A673 (cell line): ENCODE measurements around the gene IRAK4. TPM values are rescaled to one million over a fixed set of nuclear protein-coding genes. Genes with fewer than 3 reads are reported as not detected.

ENCODE experiments used
- BruUV-seq: library from RNA; stranded (reverse); fragments of 400-500 nt; replicated peaks from 2 replicates; lab custom pipeline; 2021; lab: Mats Ljungman, UMichigan
- CTCF ChIA-PET: fragments of 300-600 bp; sonication (Branson Sonifier 250); formaldehyde crosslinking; loops from one replicate; lab custom pipeline; 2022; ENCODE audit warnings: antibody characterized with exemption; lab: Charles Lee
- POLR2A ChIA-PET: fragments of 300-600 bp; sonication (Branson Sonifier 250); formaldehyde crosslinking; loops from one replicate; lab custom pipeline; 2022; ENCODE audit warnings: antibody characterized with exemption; ENCODE audit not compliant: low non-redundant PET; lab: Charles Lee
- DNase-seq: peaks from one replicate; pipeline ENCODE4 v3.0.0-alpha.2; 2015; ENCODE audit warnings: low spot score
- H3K27ac ChIP-seq: fragments of 200-600 bp; sonication (generic); 2 replicates; pipeline ENCODE4 v1.5.1; 2016; ENCODE audit warnings: mixed run types, low read depth, mild to moderate bottlenecking, mixed read lengths, antibody characterized with exemption, low read length; ENCODE audit not compliant: poor library complexity, severe bottlenecking
- H3K27me3 ChIP-seq: fragments of 200-600 bp; sonication (generic); replicated peaks from 2 replicates; pipeline ENCODE4 v1.6.1; 2017; ENCODE audit warnings: mixed run types, low read depth, mild to moderate bottlenecking, mixed read lengths, antibody characterized with exemption, low read length; ENCODE audit not compliant: insufficient read depth, poor library complexity
- H3K36me3 ChIP-seq: fragments of 200-600 bp; sonication (generic); 2 replicates; pipeline ENCODE4 v1.6.1; 2016; ENCODE audit warnings: mixed run types, mild to moderate bottlenecking, mixed read lengths, antibody characterized with exemption, low read length; ENCODE audit not compliant: insufficient read depth, poor library complexity, severe bottlenecking
- H3K4me1 ChIP-seq: fragments of 200-600 bp; sonication (generic); 2 replicates; pipeline ENCODE4 v1.6.1; 2017; ENCODE audit warnings: mixed run types, mild to moderate bottlenecking, mixed read lengths, antibody characterized with exemption, low read length; ENCODE audit not compliant: insufficient read depth, poor library complexity, severe bottlenecking
- H3K4me3 ChIP-seq: fragments of 200-600 bp; sonication (generic); 2 replicates; pipeline ENCODE4 v1.5.1; 2016; ENCODE audit warnings: low read depth, mixed run types, mild to moderate bottlenecking, mixed read lengths, low read length; ENCODE audit not compliant: poor library complexity, severe bottlenecking
- H3K9me3 ChIP-seq: fragments of 200-600 bp; sonication (generic); 2 replicates; pipeline ENCODE4 v1.6.1; 2016; ENCODE audit warnings: mixed run types, low read depth, mild to moderate bottlenecking, mixed read lengths, antibody characterized with exemption, low read length; ENCODE audit not compliant: poor library complexity, severe bottlenecking
- EZH2 ChIP-seq: fragments of 200-600 bp; sonication (generic); IDR thresholded peaks from 2 replicates; pipeline ENCODE4 v1.6.1; 2017; ENCODE audit warnings: borderline replicate concordance, low read depth, mild to moderate bottlenecking, mixed read lengths, antibody characterized with exemption, low read length; ENCODE audit not compliant: poor library complexity, severe bottlenecking
- intact Hi-C: fragments of 100-400 bp; cut with micrococcal nuclease; formaldehyde crosslinking; loops from one replicate; pipeline ENCODE4 v1.10.0; 2022; ENCODE audit not compliant: unreplicated experiment
- total RNA-seq: library from RNA; stranded (reverse); gene quantifications from 2 replicates; pipeline ENCODE4 v1.2.3, GENCODE V29; 2021
- TF ChIP-seq, protein P1 (sequence below): fragments of 300-800, 200-600 bp; sonication (generic); conservative IDR thresholded peaks from 2 replicates; pipeline ENCODE4 v1.5.1; 2017; ENCODE audit warnings: low read depth, mild to moderate bottlenecking, antibody characterized with exemption, low read length, moderate library complexity, mixed read lengths

Gene IRAK4
- total RNA-seq, 1 experiment from 2014 or later = 11.3 TPM

GRCh38 chr12:43754015-43754414, 4.7 kb upstream of the IRAK4 start:
- POLR2A ChIA-PET = no interaction called here
- no peak overlapping the region for H3K27ac ChIP-seq
- H3K4me3 ChIP-seq = no peak overlapping the region
- H3K9me3 ChIP-seq = peaks cover 4% of the 10 kb centered on the region
- no peak for DNase-seq
- no peaks in the 10 kb centered on the region for H3K27me3 ChIP-seq
- TF ChIP-seq, protein P1, sequence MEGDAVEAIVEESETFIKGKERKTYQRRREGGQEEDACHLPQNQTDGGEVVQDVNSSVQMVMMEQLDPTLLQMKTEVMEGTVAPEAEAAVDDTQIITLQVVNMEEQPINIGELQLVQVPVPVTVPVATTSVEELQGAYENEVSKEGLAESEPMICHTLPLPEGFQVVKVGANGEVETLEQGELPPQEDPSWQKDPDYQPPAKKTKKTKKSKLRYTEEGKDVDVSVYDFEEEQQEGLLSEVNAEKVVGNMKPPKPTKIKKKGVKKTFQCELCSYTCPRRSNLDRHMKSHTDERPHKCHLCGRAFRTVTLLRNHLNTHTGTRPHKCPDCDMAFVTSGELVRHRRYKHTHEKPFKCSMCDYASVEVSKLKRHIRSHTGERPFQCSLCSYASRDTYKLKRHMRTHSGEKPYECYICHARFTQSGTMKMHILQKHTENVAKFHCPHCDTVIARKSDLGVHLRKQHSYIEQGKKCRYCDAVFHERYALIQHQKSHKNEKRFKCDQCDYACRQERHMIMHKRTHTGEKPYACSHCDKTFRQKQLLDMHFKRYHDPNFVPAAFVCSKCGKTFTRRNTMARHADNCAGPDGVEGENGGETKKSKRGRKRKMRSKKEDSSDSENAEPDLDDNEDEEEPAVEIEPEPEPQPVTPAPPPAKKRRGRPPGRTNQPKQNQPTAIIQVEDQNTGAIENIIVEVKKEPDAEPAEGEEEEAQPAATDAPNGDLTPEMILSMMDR = no peak
- TF ChIP-seq EZH2 = no peak
- H3K4me1 ChIP-seq = peaks cover 3% of the 10 kb centered on the region
- peaks cover 14% of the 10 kb centered on the region for H3K36me3 ChIP-seq
- intact Hi-C loops = no loop called here
- CTCF ChIA-PET = no interaction called here
- no TSS peak for BruUV-seq

- Histone ChIP-seq H3K27ac (peak overlapping the region; percentile 60), H3K27me3 (no peaks in the 10 kb centered on the region), H3K4me1 (peaks cover 9% of the 10 kb centered on the region), H3K36me3 (peaks cover 14% of the 10 kb centered on the region), H3K4me3 (peak overlapping the region; percentile 74), H3K9me3 (no peaks in the 10 kb centered on the region)
- TF ChIP-seq, protein P1 = no peak
- peak; percentile 41 for DNase-seq
- BruUV-seq = TSS peak; percentile 79
- intact Hi-C loops = no loop called here
- ChIA-PET POLR2A (no interaction called here), CTCF (interaction anchor here (0.5 kb wide), 1 partner anchor 326 kb away, joined by 3 read pairs; no protein-coding TSS in a partner anchor)
Observed at GRCh38 chr12:43758247-43758727, 464 bp upstream of the IRAK4 start.

DNA sequence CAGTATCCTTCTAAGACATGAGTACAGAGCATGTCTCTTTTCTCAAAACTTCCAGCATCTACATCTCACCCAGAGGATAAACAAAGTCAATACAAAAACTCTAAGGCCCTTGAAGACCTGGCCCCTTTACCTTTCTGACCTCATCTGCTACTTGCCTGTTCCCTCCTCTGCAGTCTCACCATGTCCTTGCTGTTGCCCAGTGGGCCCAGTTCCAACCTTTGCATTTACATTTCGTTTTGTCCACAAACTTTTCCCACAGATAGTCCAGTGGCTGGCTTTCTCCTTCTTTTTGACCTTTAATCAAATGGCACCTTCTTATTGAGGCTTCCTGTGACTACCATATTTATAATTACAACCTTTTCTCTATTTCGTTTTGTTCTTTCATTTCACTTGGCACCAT, 1.6 kb downstream of the IRAK4 start:
- DNase-seq = no peak
- TF ChIP-seq EZH2 = no peak
- TF ChIP-seq, protein P1 = no peak
- POLR2A ChIA-PET = no interaction called here
- BruUV-seq = no TSS peak
- peaks cover 9% of the 10 kb centered on the region for H3K4me1 ChIP-seq
- H3K27ac ChIP-seq = no peak overlapping the region
- intact Hi-C loops = no loop called here
- no peaks in the 10 kb centered on the region for H3K9me3 ChIP-seq
- CTCF ChIA-PET = no interaction called here
- H3K36me3 ChIP-seq = no peaks in the 10 kb centered on the region
- H3K27me3 ChIP-seq = no peaks in the 10 kb centered on the region
- H3K4me3 ChIP-seq = peak overlapping the region; percentile 4
